H1 (cell line): ENCODE data around the gene KCNT1. TPM values are rescaled to one million over a fixed set of nuclear protein-coding genes. Genes with fewer than 3 reads are reported as not detected.

Experiments
- CTCF ChIA-PET: fragments of 300-600 bp; sonication (Branson Sonifier 250); formaldehyde crosslinking; loops from one replicate; lab custom pipeline; 2021; ENCODE audit not compliant: partially characterized antibody; lab: Charles Lee
- POLR2A ChIA-PET: fragments of 300-600 bp; sonication (Branson Sonifier 250); formaldehyde crosslinking; loops from one replicate; lab custom pipeline; 2021; ENCODE audit warnings: inconsistent platforms; ENCODE audit not compliant: partially characterized antibody; lab: Charles Lee
- DNase-seq, 2 experiments: peaks; one replicate each; pipeline versions ENCODE4 v3.0.0 to v3.0.0-alpha.2; 2010 to 2022; ENCODE audit warnings: low spot score in 2 of 2, low read depth in 1 of 2, mixed read lengths in 1 of 2
- FAIRE-seq: peaks from 2 replicates; lab custom pipeline; 2011; peaks lifted over from hg19 to GRCh38; lab: Jason Lieb, UNC
- H2AFZ ChIP-seq: 2 replicates; pipeline ENCODE4 v1.8.1; 2012; ENCODE audit warnings: low read length, inconsistent platforms
- H2AK5ac ChIP-seq: 2 replicates; pipeline ENCODE4 v1.6.1; 2013; ENCODE audit warnings: low read depth, low read length
- H2BK120ac ChIP-seq: replicated peaks from 2 replicates; pipeline ENCODE3; 2013; ENCODE audit warnings: low read depth, low read length, inconsistent platforms
- H2BK12ac ChIP-seq: 2 replicates; pipeline ENCODE4 v1.6.1; 2013; ENCODE audit warnings: low read depth, low read length
- H2BK15ac ChIP-seq: 2 replicates; pipeline ENCODE4 v1.6.1; 2013; ENCODE audit warnings: low read length
- H2BK20ac ChIP-seq: 2 replicates; pipeline ENCODE4 v1.6.1; 2013; ENCODE audit warnings: low read length
- H2BK5ac ChIP-seq: 2 replicates; pipeline ENCODE4 v1.6.1; 2013; ENCODE audit warnings: low read depth, low read length
- H3K14ac ChIP-seq: 2 replicates; pipeline ENCODE4 v1.6.1; 2013; ENCODE audit warnings: inconsistent platforms; ENCODE audit not compliant: insufficient read length
- H3K18ac ChIP-seq: 2 replicates; pipeline ENCODE4 v1.6.1; 2013; ENCODE audit warnings: low read length; ENCODE audit errors: extremely low read depth
- H3K23ac ChIP-seq: 2 replicates; pipeline ENCODE4 v1.6.1; 2013; ENCODE audit warnings: inconsistent platforms; ENCODE audit not compliant: insufficient read length
- H3K23me2 ChIP-seq: 2 replicates; pipeline ENCODE4 v1.6.1; 2013; ENCODE audit warnings: low read depth, low read length
- H3K27ac ChIP-seq: 2 replicates; pipeline ENCODE4 v1.6.1; 2011; ENCODE audit warnings: low read depth, low read length, inconsistent platforms
- H3K27me3 ChIP-seq, 4 experiments: replicated peaks in 1 of 4; 1 replicate in 1 of 4; 2 replicates in 3 of 4; pipeline versions ENCODE4 v1.6.1 to v1.8.1; 2011 to 2013; ENCODE audit warnings: low read length in 3 of 4, mild to moderate bottlenecking in 3 of 4, inconsistent platforms in 2 of 4, mixed read lengths in 2 of 4, moderate library complexity in 1 of 4; ENCODE audit not compliant: control insufficient read depth in 3 of 4, insufficient read depth in 3 of 4; ENCODE audit errors: extremely low read depth in 1 of 4
- H3K36me3 ChIP-seq, 4 experiments: 2 replicates each; pipeline versions ENCODE4 v1.6.1 to v1.8.1; 2011 to 2013; ENCODE audit warnings: mild to moderate bottlenecking in 4 of 4, low read length in 3 of 4, moderate library complexity in 2 of 4, control low read depth in 1 of 4, inconsistent platforms in 1 of 4; ENCODE audit not compliant: insufficient read depth in 4 of 4, control insufficient read depth in 2 of 4
- H3K4ac ChIP-seq: replicated peaks from 2 replicates; pipeline ENCODE3; 2013; ENCODE audit warnings: low read length, low read depth, mixed read lengths, inconsistent platforms; ENCODE audit not compliant: insufficient read length
- H3K4me1 ChIP-seq, 4 experiments: replicated peaks in 1 of 4; 1 replicate in 1 of 4; 2 replicates in 3 of 4; pipeline versions ENCODE4 v1.6.1 to v1.8.1; 2011 to 2013; ENCODE audit warnings: low read length in 3 of 4, inconsistent platforms in 2 of 4, mixed read lengths in 1 of 4; ENCODE audit not compliant: insufficient read depth in 4 of 4, control insufficient read depth in 3 of 4
- H3K4me2 ChIP-seq, 2 experiments: 2 replicates each; pipeline versions ENCODE4 v1.6.1 to v1.8.1; 2011 to 2013; ENCODE audit warnings: low read depth in 2 of 2, low read length in 2 of 2, control low read depth in 1 of 2, inconsistent platforms in 1 of 2, mild to moderate bottlenecking in 1 of 2; ENCODE audit not compliant: insufficient read depth in 1 of 2
- H3K4me3 ChIP-seq, 4 experiments: fragments of 200-600, 300-600 bp in 1 of 4; sonication (generic), shearing (Covaris generic), sonication (Bioruptor Twin) in 1 of 4; 2 replicates each; pipeline versions ENCODE4 v1.5.1 to v1.8.1; 2011 to 2016; ENCODE audit warnings: low read length in 4 of 4, low read depth in 3 of 4, control low read depth in 2 of 4, inconsistent platforms in 2 of 4, mild to moderate bottlenecking in 2 of 4, mixed read lengths in 1 of 4, moderate library complexity in 1 of 4; ENCODE audit not compliant: insufficient read depth in 2 of 4; ENCODE audit errors: extremely low read depth in 1 of 4
- H3K56ac ChIP-seq: replicated peaks from 2 replicates; pipeline ENCODE3; 2013; ENCODE audit warnings: low read depth, mild to moderate bottlenecking, mixed read lengths, low read length, inconsistent platforms; ENCODE audit not compliant: insufficient read length
- H3K79me1 ChIP-seq: 2 replicates; pipeline ENCODE4 v1.6.1; 2013; ENCODE audit warnings: low read depth, low read length, control low read depth
- H3K79me2 ChIP-seq, 2 experiments: 2 replicates each; pipeline versions ENCODE4 v1.6.1 to v1.8.1; 2012 to 2013; ENCODE audit warnings: low read length in 2 of 2, mild to moderate bottlenecking in 2 of 2, inconsistent platforms in 1 of 2; ENCODE audit not compliant: insufficient read depth in 2 of 2, control insufficient read depth in 1 of 2
- H3K9ac ChIP-seq, 4 experiments: replicated peaks in 1 of 4; 1 replicate in 1 of 4; 2 replicates in 3 of 4; pipeline versions ENCODE4 v1.6.1 to v1.8.1; 2011 to 2013; ENCODE audit warnings: low read depth in 3 of 4, low read length in 3 of 4, control low read depth in 2 of 4, mild to moderate bottlenecking in 2 of 4, moderate library complexity in 2 of 4, inconsistent platforms in 1 of 4; ENCODE audit errors: extremely low read depth in 1 of 4
- H3K9me3 ChIP-seq, 2 experiments: 2 replicates each; pipeline versions ENCODE4 v1.6.1 to v1.8.1; 2012 to 2013; ENCODE audit warnings: mild to moderate bottlenecking in 2 of 2, moderate library complexity in 2 of 2, control low read depth in 1 of 2, inconsistent platforms in 1 of 2, low read depth in 1 of 2, low read length in 1 of 2, mixed read lengths in 1 of 2; ENCODE audit not compliant: insufficient read depth in 2 of 2
- H4K20me1 ChIP-seq, 2 experiments: replicated peaks in 1 of 2; 2 replicates each; pipeline versions ENCODE3 to v1.8.1; 2011 to 2013; ENCODE audit warnings: inconsistent platforms in 2 of 2, low read length in 2 of 2, mild to moderate bottlenecking in 1 of 2; ENCODE audit not compliant: insufficient read depth in 2 of 2, control insufficient read depth in 1 of 2
- H4K5ac ChIP-seq: 2 replicates; pipeline ENCODE4 v1.6.1; 2013; ENCODE audit warnings: low read length, low read depth, mixed read lengths, inconsistent platforms; ENCODE audit not compliant: insufficient read length
- H4K8ac ChIP-seq: 2 replicates; pipeline ENCODE4 v1.8.0; 2013; ENCODE audit warnings: mild to moderate bottlenecking, moderate library complexity, low read length, inconsistent platforms; ENCODE audit not compliant: insufficient read depth; ENCODE audit errors: extremely low read depth
- H4K91ac ChIP-seq: replicated peaks from 2 replicates; pipeline ENCODE3; 2013; ENCODE audit warnings: low read length, mixed read lengths, inconsistent platforms; ENCODE audit not compliant: insufficient read length
- ASH2L ChIP-seq: fragments of 200-600, 300-600 bp; sonication (generic); IDR thresholded peaks from one replicate; pipeline ENCODE4 v1.7.1; 2017; ENCODE audit warnings: low read length
- BACH1 ChIP-seq: IDR thresholded peaks from 2 replicates; pipeline ENCODE4 v1.6.1; 2012; ENCODE audit warnings: low read length, improper control_type of control experiment
- BCL11A ChIP-seq, 2 experiments: IDR thresholded peaks; one replicate each; pipeline ENCODE4 v1.6.1; 2011; ENCODE audit warnings: low read depth in 2 of 2, low read length in 2 of 2, mild to moderate bottlenecking in 2 of 2
- BRCA1 ChIP-seq: IDR thresholded peaks from 2 replicates; pipeline ENCODE4 v1.6.1; 2012; ENCODE audit warnings: low read depth, low read length, improper control_type of control experiment
- CHD2 ChIP-seq: IDR thresholded peaks from 2 replicates; pipeline ENCODE4 v1.6.1; 2012; ENCODE audit warnings: low read length, improper control_type of control experiment
- KDM5A ChIP-seq: fragments of 200-600 bp; IDR thresholded peaks from 2 replicates; pipeline ENCODE4 v1.7.1; 2012; ENCODE audit warnings: mild to moderate bottlenecking, low read length, inconsistent platforms, mixed read lengths
- WGBS, 2 experiments: shearing (Covaris generic) in 1 of 2; methylation state at CpG; one replicate each; pipeline versions ENCODE4 v1.1.6 to v1.1.7; 2013 to 2015; ENCODE audit warnings: low lambda C conversion rate in 2 of 2, mixed read lengths in 2 of 2, inconsistent platforms in 1 of 2, low coverage in 1 of 2, missing lambda C conversion rate in 1 of 2; ENCODE audit not compliant: insufficient replicate concordance in 2 of 2, insufficient coverage in 1 of 2, insufficient read length in 1 of 2; ENCODE audit errors: extremely low coverage in 1 of 2, missing lambda C conversion rate in 1 of 2; 5-methylcytosine and 5-hydroxymethylcytosine counted together
- polyA plus RNA-seq, 7 experiments: library from polyadenylated mRNA; depleted of rRNA in 3 of 7; stranded (reverse) in 5 of 7; unstranded in 2 of 7; fragments of >200 nt in 5 of 7; fragments of 200-250 nt in 2 of 7; gene quantifications; 1 replicate in 5 of 7; 2 replicates in 1 of 7; 4 replicates in 1 of 7; pipeline versions ENCODE4 v1.2.1 to v1.2.3, GENCODE V29; 2011 to 2013; ENCODE audit warnings: missing spikeins in 2 of 7, mixed read lengths in 2 of 7
- total RNA-seq: library from RNA; stranded (reverse); fragmentation: NEBNext Ultra II Directional; extraction: Animal tissue kit (Norgen Biotek cat#: 25700); gene quantifications from 2 replicates; pipeline ENCODE4 v1.2.1, GENCODE V29; 2021

The KCNT1 gene
- total and polyA plus RNA-seq, 2 of the 8 experiments (the other 6 are each of a cell fraction or from before 2014, with no cell fraction given): 0.13 to 0.20 TPM

GRCh38 chr9:135839516-135839915 is 137.5 kb downstream of the KCNT1 start:
- H3K4me3 ChIP-seq: no peak overlapping the region
- POLR2A ChIA-PET: interaction anchor here (1.2 kb wide), 2 partner anchors 12 to 14 kb away, joined by 3 read pairs; no protein-coding TSS in a partner anchor
- H3K23me2 ChIP-seq: peaks cover 21% of the 10 kb centered on the region; the same call in 1 of the 2 replicates
- no peak overlapping the region for H3K14ac ChIP-seq
- peak overlapping the region; percentile 48; the same call in 1 of the 2 replicates for H4K8ac ChIP-seq
- no peak overlapping the region for H3K18ac ChIP-seq
- H3K4ac ChIP-seq: no peak overlapping the region
- FAIRE-seq: no peak
- H2AFZ ChIP-seq: no peak overlapping the region
- H4K5ac ChIP-seq: no peak overlapping the region
- peaks cover 14 to 78% of the 10 kb centered on the region in 2 experiments for H3K79me2 ChIP-seq
- H2BK5ac ChIP-seq: peak overlapping the region; percentile 32; the same call in 1 of the 2 replicates
- no peak overlapping the region for H2BK120ac ChIP-seq
- no peaks in the 10 kb centered on the region; a peak in 1 of 7 replicates for H3K27me3 ChIP-seq
- no peak overlapping the region for H2BK15ac ChIP-seq
- H2BK20ac ChIP-seq: no peak overlapping the region
- H4K20me1 ChIP-seq: peaks cover 12 to 28% of the 10 kb centered on the region in 2 experiments
- no peak overlapping the region for H4K91ac ChIP-seq
- no peak overlapping the region for H3K23ac ChIP-seq
- no peak overlapping the region for H2BK12ac ChIP-seq
- TF ChIP-seq KDM5A (no peak), BRCA1 (no peak), BCL11A (IDR thresholded peaks at IDR 0.05; ENCODE audit: low read depth in 2 of 2, low read length in 2 of 2) (no peak), CHD2 (no peak), BACH1 (no peak), ASH2L (no peak)
- H3K56ac ChIP-seq: no peak overlapping the region
- no peak overlapping the region for H3K4me2 ChIP-seq
- H3K79me1 ChIP-seq: peaks cover 35% of the 10 kb centered on the region
- CTCF ChIA-PET: interaction anchor here (1.4 to 3.2 kb wide), 4 partner anchors 9 to 20 kb away, joined by 4 to 9 read pairs (median 6); no protein-coding TSS in a partner anchor
- no peaks in the 10 kb centered on the region; a peak in 1 of 4 replicates for H3K9me3 ChIP-seq
- no peak overlapping the region for H3K9ac ChIP-seq
- peaks cover 0 to 16% (median 7%) of the 10 kb centered on the region in 4 experiments; a peak in 3 of 7 replicates for H3K4me1 ChIP-seq
- H3K27ac ChIP-seq: no peak overlapping the region
- no peak for DNase-seq
- H2AK5ac ChIP-seq: no peak overlapping the region
- WGBS, 2 experiments: 88% methylated on average over 11 of the region's 11 CpGs; no CpG with 5 or more reads in 1 of the 2 experiments
- no peaks in the 10 kb centered on the region; a peak in 1 of 8 replicates for H3K36me3 ChIP-seq
